Measurements from ENCODE around the gene CAMKK2.
"Not testable (repeated sequence)": the region's sequence is repeated elsewhere in the genome, so short reads cannot be mapped to it uniquely, and the experiment has no call there.

CAMKK2 gene

DNA sequence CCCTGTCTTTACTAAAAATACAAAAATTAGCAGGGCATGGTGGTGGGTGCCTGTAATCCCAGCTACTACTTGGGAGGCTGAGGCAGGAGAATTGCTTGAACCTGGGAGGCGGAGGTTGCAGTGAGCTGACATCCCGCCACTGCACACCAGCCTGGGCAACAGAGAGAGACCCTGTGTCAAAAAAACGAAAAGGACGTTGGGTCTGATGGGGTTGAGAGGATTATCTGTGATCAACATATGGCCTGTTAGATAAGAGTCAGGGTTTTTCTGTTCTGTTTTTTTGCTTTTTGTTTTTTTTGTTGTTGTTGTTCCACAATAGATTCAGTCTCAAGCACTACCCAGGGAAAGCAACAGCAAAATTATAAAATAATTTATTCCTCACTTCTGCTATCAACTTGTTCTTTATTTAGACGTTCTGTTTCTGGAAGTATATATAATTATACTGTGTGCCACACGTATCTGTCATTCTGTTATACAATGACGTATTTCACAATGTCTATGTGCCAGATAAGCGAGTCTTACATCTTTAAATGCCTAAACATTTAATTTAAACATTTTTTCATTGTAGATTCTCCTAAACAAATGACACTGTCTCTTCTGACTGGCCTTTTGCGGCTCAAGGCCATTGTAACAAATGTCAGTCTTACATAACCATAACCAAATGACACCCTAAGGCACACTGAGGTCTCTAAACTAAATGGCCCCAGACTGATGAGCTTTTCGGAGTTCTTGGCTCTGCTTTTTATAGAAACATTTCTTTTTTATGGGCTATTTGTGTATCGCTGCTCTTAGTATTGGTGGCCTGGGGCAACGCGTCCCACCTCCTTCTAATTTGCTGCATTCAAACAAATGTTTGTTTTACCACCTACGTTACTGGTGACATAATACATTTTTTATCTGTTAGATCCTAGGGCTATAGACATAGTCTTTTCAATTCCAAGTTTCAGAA lies 93.8 kb downstream of the CAMKK2 start:
- in situ Hi-C loops (cut with HindIII; ENCODE audit: low sequenced_read_pairs) = no loop called here

DNA sequence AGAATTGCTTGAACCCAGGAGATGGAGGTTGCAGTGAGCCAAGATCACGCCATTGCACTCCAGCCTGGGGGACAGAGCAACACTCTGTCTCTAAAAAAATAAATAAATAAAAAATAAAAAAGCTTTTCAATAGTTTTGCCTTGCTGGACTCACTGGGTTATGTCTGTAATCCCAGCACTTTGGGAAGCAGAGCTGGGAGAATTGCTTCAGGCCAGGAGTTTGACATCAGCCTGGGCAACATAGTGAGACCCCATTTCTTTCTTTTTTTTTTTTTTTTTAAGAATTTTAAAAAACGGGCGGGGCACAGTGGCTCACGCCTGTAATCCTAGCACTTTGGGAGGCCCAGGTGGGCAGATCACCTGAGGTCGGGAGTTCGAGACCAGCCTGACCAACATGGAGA lies 95.4 kb downstream of the CAMKK2 start:
- in situ Hi-C loops (cut with HindIII; ENCODE audit: low sequenced_read_pairs) = not testable (repeated sequence)

DNA sequence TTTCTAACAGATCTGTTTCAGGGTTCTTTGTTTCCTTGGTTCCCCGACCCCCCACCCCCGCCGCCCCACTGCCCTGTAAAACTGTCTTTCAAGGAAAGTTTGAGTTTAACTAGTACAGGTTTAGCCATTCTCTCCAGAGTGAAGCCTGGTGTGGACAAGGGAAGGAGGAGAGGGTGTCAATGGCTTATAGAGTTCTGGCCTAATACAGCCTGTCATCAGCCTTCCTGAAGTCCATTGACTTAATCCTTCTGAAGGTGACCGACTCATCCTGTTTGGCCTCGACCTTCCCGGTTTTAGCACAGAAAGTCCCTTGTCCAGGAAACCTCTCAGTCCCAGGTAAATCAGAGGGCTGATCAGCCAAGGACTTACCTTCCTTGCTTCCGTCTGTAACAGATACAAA lies 97.6 kb downstream of the CAMKK2 start:
- in situ Hi-C loops (cut with HindIII; ENCODE audit: low sequenced_read_pairs) = loop anchor here (5.0 kb wide), 1 partner anchor 52 kb away; no protein-coding TSS in a partner anchor

DNA sequence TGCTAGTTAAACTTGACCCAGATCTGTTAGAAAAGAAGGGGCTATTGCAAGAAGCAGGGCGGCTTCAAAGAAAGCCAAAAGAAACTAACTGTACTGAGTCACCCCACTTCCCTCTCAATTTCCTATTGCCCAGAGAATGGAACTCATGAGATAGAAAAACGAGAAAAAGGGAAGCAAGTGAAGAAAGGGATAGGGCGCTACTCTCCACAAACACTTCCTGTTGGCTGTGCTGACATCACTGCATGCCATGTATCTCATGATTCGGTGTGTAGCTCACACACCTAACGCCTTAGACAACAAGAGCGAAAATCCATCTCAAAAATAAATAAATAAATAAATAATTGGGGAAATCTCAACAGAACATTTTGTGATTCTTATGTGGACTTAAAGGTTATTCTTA lies 99.6 kb downstream of the CAMKK2 start:
- in situ Hi-C loops (cut with HindIII; ENCODE audit: low sequenced_read_pairs) = loop anchor here (5.0 kb wide), 1 partner anchor 50 kb away; no protein-coding TSS in a partner anchor

DNA sequence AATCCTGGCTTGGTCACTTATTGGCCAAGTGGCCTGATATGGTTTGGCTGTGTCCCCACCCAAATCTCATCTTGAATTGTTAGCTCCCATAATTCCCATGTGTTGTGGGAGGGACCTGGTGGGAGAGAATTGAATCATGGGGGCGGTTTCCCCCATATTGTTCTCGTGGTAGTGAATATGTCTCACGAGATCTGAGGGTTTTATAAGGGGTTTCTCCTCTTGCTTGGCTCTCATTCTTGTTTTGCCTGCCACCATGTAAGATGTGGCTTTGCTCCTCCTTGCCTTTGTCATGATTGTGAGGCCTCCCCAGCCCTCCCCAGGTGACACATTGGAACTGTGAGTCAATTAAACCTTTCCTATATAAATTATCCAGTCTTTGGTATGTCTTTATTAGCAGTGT lies 105.4 kb downstream of the CAMKK2 start:
- in situ Hi-C loops (cut with HindIII; ENCODE audit: low sequenced_read_pairs) = no loop called here

DNA sequence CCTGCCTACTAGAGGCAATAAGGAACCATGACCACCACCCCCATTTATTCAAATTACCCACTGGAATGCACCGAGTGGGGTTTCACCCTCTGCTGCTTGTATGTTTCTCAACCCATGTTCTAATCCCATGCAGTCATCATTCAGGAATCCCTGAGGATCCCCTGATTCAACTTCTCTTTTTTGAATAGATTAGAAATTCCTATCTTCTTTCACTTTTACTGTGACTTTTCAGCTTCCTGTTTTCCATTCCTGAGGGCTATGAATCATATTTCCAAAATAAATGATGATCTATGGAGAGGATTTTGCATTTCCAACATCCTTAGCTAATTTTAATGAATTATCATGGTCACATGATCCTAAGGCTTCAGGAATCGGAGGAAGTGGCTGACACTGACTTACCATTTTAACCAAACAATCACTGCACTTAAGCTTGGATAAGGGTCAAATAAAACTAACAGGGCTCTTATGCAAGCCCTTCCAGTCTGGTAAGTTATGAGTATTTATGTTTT lies 105.9 kb downstream of the CAMKK2 start:
- in situ Hi-C loops (cut with HindIII; ENCODE audit: low sequenced_read_pairs) = no loop called here

DNA sequence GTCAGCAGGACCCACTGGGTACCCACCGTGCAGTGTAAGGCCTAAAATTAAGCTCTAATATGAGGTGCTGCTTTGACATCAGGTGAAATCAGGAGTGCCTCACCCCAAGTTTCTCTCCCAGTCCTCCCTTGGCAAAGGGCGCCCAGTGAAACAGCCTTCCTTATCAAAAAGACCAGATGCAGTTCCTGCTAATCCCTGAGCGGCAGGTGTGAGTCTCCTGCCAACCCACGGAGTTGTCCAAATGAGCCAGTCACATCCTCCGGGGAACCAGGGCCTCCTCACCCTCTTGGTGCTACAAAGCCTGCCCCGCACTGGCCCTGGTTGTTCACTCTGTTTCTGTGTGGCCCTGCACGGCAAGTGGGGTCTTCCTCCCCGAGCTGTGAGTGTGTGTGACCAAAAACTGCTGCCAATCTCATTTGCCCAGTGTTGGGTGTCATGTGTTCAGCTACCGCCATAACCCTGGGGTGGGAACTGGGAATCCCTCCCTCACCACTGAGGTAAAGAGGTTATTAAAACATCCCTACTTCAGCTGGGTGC lies 106.8 kb downstream of the CAMKK2 start:
- in situ Hi-C loops (cut with HindIII; ENCODE audit: low sequenced_read_pairs) = no loop called here

DNA sequence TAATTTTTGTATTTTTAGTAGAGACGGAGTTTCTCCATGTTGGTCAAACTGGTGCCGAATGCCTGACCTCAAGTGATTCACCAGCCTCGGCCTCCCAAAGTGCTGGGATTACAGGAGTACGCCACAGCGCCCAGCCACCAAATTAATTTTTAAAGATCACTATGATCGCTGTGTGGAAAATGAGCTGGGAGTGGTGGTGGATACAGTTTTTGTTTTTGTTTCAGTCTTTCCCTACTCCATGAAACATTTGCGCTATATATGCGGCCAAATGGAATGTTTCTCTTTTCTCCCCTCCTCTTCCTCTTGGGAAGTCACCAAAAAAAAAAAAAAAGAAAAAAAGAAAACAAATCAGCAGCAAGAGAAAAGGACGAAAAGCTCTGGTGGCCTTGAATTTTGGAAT lies 107.4 kb downstream of the CAMKK2 start:
- in situ Hi-C loops (cut with HindIII; ENCODE audit: low sequenced_read_pairs) = no loop called here

DNA sequence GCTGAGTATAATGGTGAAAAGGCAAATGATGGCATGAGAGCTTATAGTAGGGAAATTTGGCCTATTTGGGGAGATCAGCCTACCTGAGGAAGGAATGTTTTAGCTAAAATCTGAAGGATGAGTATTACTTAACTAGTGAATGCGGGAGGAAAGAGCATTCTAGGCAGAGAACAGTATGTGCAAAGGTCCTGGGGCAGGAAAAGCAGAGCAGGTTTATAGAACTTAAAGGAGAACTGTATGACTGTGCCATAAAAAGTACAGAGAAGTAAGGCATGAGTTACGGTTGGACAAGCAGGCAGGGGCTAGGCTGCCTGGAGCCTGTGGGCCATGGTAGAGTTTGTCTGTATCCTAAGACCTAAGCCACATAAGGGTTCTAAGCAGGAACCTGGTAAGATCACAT lies 108.3 kb downstream of the CAMKK2 start:
- in situ Hi-C loops (cut with HindIII; ENCODE audit: low sequenced_read_pairs) = no loop called here

Data from DLD1 (cell line).